Upper lobe of left lung (tissue), 6 donors: ENCODE data around the gene SMPD3. TPM values are rescaled to one million over a fixed set of nuclear protein-coding genes. Genes with fewer than 3 reads are reported as not detected.

Experiments
- ATAC-seq, 2 donors: fragments of 200-7000 bp; cut with Tn5 transposase; one replicate each; pipeline ENCODE4 v1.9.1; 2022; ENCODE audit warnings: mild to moderate bottlenecking in 2 of 2, moderate library complexity in 2 of 2; ENCODE audit not compliant: low FRiP score in 2 of 2
- DNase-seq, 2 donors: peaks; one replicate each; pipeline ENCODE4 v3.0.0-alpha.2; 2019 to 2020
- H3K27ac ChIP-seq, 4 donors: fragments of 200-600 bp; sonication (generic); one replicate each; pipeline ENCODE4 v1.5.1; 2016 to 2019
- H3K27me3 ChIP-seq, 4 donors: fragments of 200-600 bp; sonication (generic); one replicate each; pipeline ENCODE4 v1.5.1; 2017 to 2019
- H3K36me3 ChIP-seq, 4 donors: fragments of 200-600 bp; sonication (generic); one replicate each; pipeline ENCODE4 v1.5.1; 2016 to 2019
- H3K4me1 ChIP-seq, 4 donors: fragments of 200-600 bp; sonication (generic); one replicate each; pipeline ENCODE4 v1.5.1; 2018 to 2019
- H3K4me3 ChIP-seq, 4 donors: fragments of 200-600 bp; sonication (generic); one replicate each; pipeline ENCODE4 v1.5.1; 2017 to 2019; ENCODE audit warnings: mild to moderate bottlenecking in 2 of 4, moderate library complexity in 1 of 4
- H3K9me3 ChIP-seq, 4 donors: fragments of 200-600 bp; sonication (generic); one replicate each; pipeline ENCODE4 v1.5.1; 2018 to 2019
- CTCF ChIP-seq, 6 experiments: fragments of 450-650 bp in 4 of 6; fragments of 200-600 bp in 2 of 6; sonication (generic) in 2 of 6; IDR thresholded peaks; one replicate each; pipeline ENCODE4 v1.5.1; 2016 to 2019; ENCODE audit warnings: antibody characterized with exemption in 6 of 6
- EP300 ChIP-seq, 4 donors: sonication (generic); formaldehyde crosslinking; IDR thresholded peaks; one replicate each; pipeline ENCODE4 v1.5.1; 2017; ENCODE audit warnings: antibody characterized with exemption in 4 of 4, control low read depth in 2 of 4
- POLR2A ChIP-seq, 4 donors: fragments of 450-650 bp; IDR thresholded peaks; one replicate each; pipeline ENCODE4 v1.5.1; 2016 to 2017; ENCODE audit warnings: antibody characterized with exemption in 4 of 4, mild to moderate bottlenecking in 2 of 4
- POLR2AphosphoS5 ChIP-seq, 2 donors: sonication (generic); formaldehyde crosslinking; IDR thresholded peaks; one replicate each; pipeline ENCODE4 v1.5.1; 2017; ENCODE audit warnings: antibody characterized with exemption in 2 of 2
- WGBS, 2 donors: methylation state at CpG; one replicate each; pipeline ENCODE4 v1.1.5; 2017 to 2018; 5-methylcytosine and 5-hydroxymethylcytosine counted together
- total RNA-seq, 6 donors: library from RNA; depleted of rRNA in 4 of 6; stranded (reverse); fragments of >200 nt in 4 of 6; gene quantifications; one replicate each; pipeline versions ENCODE4 v1.1.0 to v1.2.1, GENCODE V29; 2016 to 2021
- donor health status: DM: no; HTN: no; CAD: no; lungs with moderate emphysema.
- donor health status: DM: no; HTN: yes; CAD: no; lungs with severe emphysema.

The SMPD3 gene
- total RNA-seq, 6 donors from 2014 or later, result 1.2 to 10.7 (median 3.2) TPM

GRCh38 chr16:68458101-68458500 is 9.8 kb upstream of the SMPD3 start:
- Histone ChIP-seq H3K27me3 (no peaks in the 10 kb centered on the region), H3K9me3 (no peaks in the 10 kb centered on the region), H3K4me1 (no peaks in the 10 kb centered on the region), H3K27ac (no peak overlapping the region), H3K36me3 (no peaks in the 10 kb centered on the region), H3K4me3 (no peak overlapping the region)
- WGBS, 2 donors, result 81 to 96% methylated on average over 3 of the region's 3 CpGs
- no peak for DNase-seq
- TF ChIP-seq POLR2AphosphoS5 (IDR thresholded peaks at IDR 0.05) (no peak), POLR2A (IDR thresholded peaks at IDR 0.05) (no peak), EP300 (IDR thresholded peaks at IDR 0.05) (no peak), CTCF (IDR thresholded peaks at IDR 0.05) (no peak)
- ATAC-seq, result no peak

GRCh38 chr16:68455631-68456030 is 7.3 kb upstream of the SMPD3 start:
- no peak overlapping the region for H3K4me3 ChIP-seq
- H3K36me3 ChIP-seq, result no peaks in the 10 kb centered on the region
- no peaks in the 10 kb centered on the region for H3K27me3 ChIP-seq
- 90 to 94% methylated on average over 3 of the region's 3 CpGs for WGBS, 2 donors
- DNase-seq, result no peak
- H3K27ac ChIP-seq, result no peak overlapping the region
- no peak for TF ChIP-seq EP300 (IDR thresholded peaks at IDR 0.05)
- TF ChIP-seq POLR2A (IDR thresholded peaks at IDR 0.05), result no peak
- no peak for TF ChIP-seq POLR2AphosphoS5 (IDR thresholded peaks at IDR 0.05)
- no peak for TF ChIP-seq CTCF (IDR thresholded peaks at IDR 0.05)
- ATAC-seq, result no peak
- H3K9me3 ChIP-seq, result no peaks in the 10 kb centered on the region
- no peaks in the 10 kb centered on the region for H3K4me1 ChIP-seq

GRCh38 chr16:68454920-68455435 is 6.7 kb upstream of the SMPD3 start:
- WGBS, 2 donors, result 72 to 77% methylated on average over 5 of the region's 5 CpGs

GRCh38 chr16:68453816-68454215 is 5.5 kb upstream of the SMPD3 start:
- no peaks in the 10 kb centered on the region for H3K36me3 ChIP-seq
- no peaks in the 10 kb centered on the region for H3K9me3 ChIP-seq
- H3K4me3 ChIP-seq, result no peak overlapping the region
- ATAC-seq, result no peak
- WGBS, 2 donors, result 91 to 93% methylated on average over 2 of the region's 2 CpGs
- no peaks in the 10 kb centered on the region for H3K27me3 ChIP-seq
- TF ChIP-seq POLR2A (IDR thresholded peaks at IDR 0.05), result no peak
- no peak for TF ChIP-seq POLR2AphosphoS5 (IDR thresholded peaks at IDR 0.05)
- no peak for TF ChIP-seq EP300 (IDR thresholded peaks at IDR 0.05)
- TF ChIP-seq CTCF (IDR thresholded peaks at IDR 0.05), result no peak
- peaks cover 0 to 6% (median 1%) of the 10 kb centered on the region in 4 donors for H3K4me1 ChIP-seq
- H3K27ac ChIP-seq, result no peak overlapping the region
- DNase-seq, result no peak

More at GRCh38 chr16:68454920-68455435, 6.7 kb upstream of the SMPD3 start:
- no peaks in the 10 kb centered on the region for H3K36me3 ChIP-seq
- no peak overlapping the region for H3K27ac ChIP-seq
- no peaks in the 10 kb centered on the region for H3K27me3 ChIP-seq
- H3K9me3 ChIP-seq, result no peaks in the 10 kb centered on the region
- DNase-seq, result no peak
- no peaks in the 10 kb centered on the region for H3K4me1 ChIP-seq
- no peak overlapping the region for H3K4me3 ChIP-seq
- ATAC-seq, result no peak
- no peak for TF ChIP-seq POLR2A (IDR thresholded peaks at IDR 0.05)
- no peak for TF ChIP-seq EP300 (IDR thresholded peaks at IDR 0.05)
- TF ChIP-seq CTCF (IDR thresholded peaks at IDR 0.05), result no peak
- TF ChIP-seq POLR2AphosphoS5 (IDR thresholded peaks at IDR 0.05), result no peak

- Histone ChIP-seq H3K27me3 (no peaks in the 10 kb centered on the region), H3K9me3 (no peaks in the 10 kb centered on the region), H3K4me1 (peaks cover 11 to 19% (median 14%) of the 10 kb centered on the region in 4 donors), H3K4me3 (no peak overlapping the region), H3K36me3 (no peaks in the 10 kb centered on the region), H3K27ac (no peak overlapping the region)
- TF ChIP-seq CTCF (IDR thresholded peaks at IDR 0.05) (no peak), POLR2A (IDR thresholded peaks at IDR 0.05) (no peak), POLR2AphosphoS5 (IDR thresholded peaks at IDR 0.05) (no peak), EP300 (IDR thresholded peaks at IDR 0.05) (no peak)
- no peak for DNase-seq
- ATAC-seq, result no peak
- WGBS, 2 donors, result 26 to 50% methylated on average over 1 of the region's 1 CpG
Observed at GRCh38 chr16:68452176-68452575, 3.9 kb upstream of the SMPD3 start.
